Gastroesophageal sphincter (tissue), 4 donors: ENCODE measurements around the gene ECE2. TPM values are rescaled to one million over a fixed set of nuclear protein-coding genes. Genes with fewer than 3 reads are reported as not detected.
"Not testable (repeated sequence)": the region's sequence is repeated elsewhere in the genome, so short reads cannot be mapped to it uniquely, and the experiment has no call there.

Experiments used
- ATAC-seq: fragments of 150-250 bp; one replicate; pipeline ENCODE4 v1.9.1; 2016; ENCODE audit warnings: mild to moderate bottlenecking, moderate library complexity
- H3K27ac ChIP-seq, 4 donors: fragments of 200-600 bp; sonication (generic) in 3 of 4; 1 replicate in 3 of 4; 2 replicates in 1 of 4; pipeline ENCODE4 v1.5.1; 2016 to 2019
- H3K27me3 ChIP-seq: fragments of 200-600 bp; sonication (generic); one replicate; pipeline ENCODE4 v1.5.1; 2019
- H3K36me3 ChIP-seq, 2 donors: fragments of 200-600 bp; sonication (generic); one replicate each; pipeline ENCODE4 v1.5.1; 2019; ENCODE audit warnings: control low read depth in 1 of 2
- H3K4me1 ChIP-seq, 3 donors: fragments of 200-600 bp; sonication (generic); 1 replicate in 2 of 3; 2 replicates in 1 of 3; pipeline ENCODE4 v1.5.1; 2016 to 2019; ENCODE audit warnings: control low read depth in 2 of 3
- H3K4me3 ChIP-seq, 2 donors: fragments of 200-600 bp; sonication (generic); one replicate each; pipeline ENCODE4 v1.5.1; 2019; ENCODE audit warnings: mild to moderate bottlenecking in 1 of 2, moderate library complexity in 1 of 2
- H3K9me3 ChIP-seq, 3 donors: fragments of 200-600 bp; sonication (generic); one replicate each; pipeline ENCODE4 v1.5.1; 2017 to 2019; ENCODE audit warnings: control low read depth in 2 of 3
- EP300 ChIP-seq: sonication (generic); formaldehyde crosslinking; IDR thresholded peaks from one replicate; pipeline ENCODE4 v1.6.1; 2017; ENCODE audit warnings: antibody characterized with exemption, mild to moderate bottlenecking
- POLR2A ChIP-seq, 2 donors: fragments of 450-650 bp; IDR thresholded peaks; one replicate each; pipeline ENCODE4 v1.6.1; 2017; ENCODE audit warnings: antibody characterized with exemption in 2 of 2, mild to moderate bottlenecking in 2 of 2, moderate library complexity in 1 of 2
- POLR2AphosphoS5 ChIP-seq: sonication (generic); formaldehyde crosslinking; IDR thresholded peaks from one replicate; pipeline ENCODE4 v1.6.1; 2017; ENCODE audit warnings: antibody characterized with exemption
- WGBS, 2 donors: methylation state at CpG; one replicate each; pipeline ENCODE4 v1.1.5; 2018; ENCODE audit warnings: low coverage in 1 of 2; 5-methylcytosine and 5-hydroxymethylcytosine counted together
- total RNA-seq, 4 donors: library from RNA; depleted of rRNA; stranded (reverse); fragments of >200 nt; gene quantifications; one replicate each; pipeline ENCODE4 v1.1.0, GENCODE V29; 2016
- TF ChIP-seq, protein P1 (sequence below), 4 experiments: fragments of 200-600 bp in 2 of 4; fragments of 450-650 bp in 2 of 4; sonication (generic) in 1 of 4; IDR thresholded peaks; one replicate each; pipeline ENCODE4 v1.5.1; 2017 to 2019; ENCODE audit warnings: antibody characterized with exemption in 4 of 4, mild to moderate bottlenecking in 2 of 4, moderate library complexity in 2 of 4

Gene ECE2
- total RNA-seq, 4 donors from 2014 or later = 0.12 to 0.67 (median 0.52) TPM

DNA sequence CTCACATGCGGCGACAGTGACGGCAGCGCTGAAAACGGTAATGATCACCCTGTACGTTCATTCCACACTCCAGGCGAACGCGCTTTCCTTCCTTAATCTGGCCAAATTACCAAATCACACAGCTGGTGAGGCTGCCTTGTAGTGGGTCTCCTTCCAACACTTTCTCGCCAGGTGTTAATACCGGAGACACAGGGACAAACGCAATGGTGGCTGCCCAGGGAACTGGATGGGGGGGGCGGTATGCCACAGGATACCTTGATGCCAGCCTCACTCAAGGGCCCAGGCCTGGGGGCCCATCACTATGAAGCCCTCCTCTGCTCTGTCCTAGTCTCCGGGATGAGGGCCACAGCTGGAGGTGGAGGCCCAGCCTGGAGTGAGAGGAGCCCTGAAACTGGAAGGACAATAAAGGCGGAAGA, 13.1 kb upstream of the ECE2 start:
- no peaks in the 10 kb centered on the region for H3K9me3 ChIP-seq
- peaks cover 0 to 6% of the 10 kb centered on the region in 2 donors for H3K36me3 ChIP-seq
- H3K27ac ChIP-seq = no peak overlapping the region
- H3K27me3 ChIP-seq = peaks cover 96% of the 10 kb centered on the region
- H3K4me1 ChIP-seq = peaks cover 0 to 36% (median 21%) of the 10 kb centered on the region in 3 donors
- WGBS, 2 donors = 33% methylated on average over 3 of the region's 15 CpGs; no CpG with 5 or more reads in 1 of the 2 donors
- H3K4me3 ChIP-seq = no peak overlapping the region
- no peak for ATAC-seq
- TF ChIP-seq, protein P1, sequence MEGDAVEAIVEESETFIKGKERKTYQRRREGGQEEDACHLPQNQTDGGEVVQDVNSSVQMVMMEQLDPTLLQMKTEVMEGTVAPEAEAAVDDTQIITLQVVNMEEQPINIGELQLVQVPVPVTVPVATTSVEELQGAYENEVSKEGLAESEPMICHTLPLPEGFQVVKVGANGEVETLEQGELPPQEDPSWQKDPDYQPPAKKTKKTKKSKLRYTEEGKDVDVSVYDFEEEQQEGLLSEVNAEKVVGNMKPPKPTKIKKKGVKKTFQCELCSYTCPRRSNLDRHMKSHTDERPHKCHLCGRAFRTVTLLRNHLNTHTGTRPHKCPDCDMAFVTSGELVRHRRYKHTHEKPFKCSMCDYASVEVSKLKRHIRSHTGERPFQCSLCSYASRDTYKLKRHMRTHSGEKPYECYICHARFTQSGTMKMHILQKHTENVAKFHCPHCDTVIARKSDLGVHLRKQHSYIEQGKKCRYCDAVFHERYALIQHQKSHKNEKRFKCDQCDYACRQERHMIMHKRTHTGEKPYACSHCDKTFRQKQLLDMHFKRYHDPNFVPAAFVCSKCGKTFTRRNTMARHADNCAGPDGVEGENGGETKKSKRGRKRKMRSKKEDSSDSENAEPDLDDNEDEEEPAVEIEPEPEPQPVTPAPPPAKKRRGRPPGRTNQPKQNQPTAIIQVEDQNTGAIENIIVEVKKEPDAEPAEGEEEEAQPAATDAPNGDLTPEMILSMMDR (IDR thresholded peaks at IDR 0.05) = no peak
- TF ChIP-seq POLR2A (IDR thresholded peaks at IDR 0.05) (no peak), POLR2AphosphoS5 (no peak), EP300 (no peak)

DNA sequence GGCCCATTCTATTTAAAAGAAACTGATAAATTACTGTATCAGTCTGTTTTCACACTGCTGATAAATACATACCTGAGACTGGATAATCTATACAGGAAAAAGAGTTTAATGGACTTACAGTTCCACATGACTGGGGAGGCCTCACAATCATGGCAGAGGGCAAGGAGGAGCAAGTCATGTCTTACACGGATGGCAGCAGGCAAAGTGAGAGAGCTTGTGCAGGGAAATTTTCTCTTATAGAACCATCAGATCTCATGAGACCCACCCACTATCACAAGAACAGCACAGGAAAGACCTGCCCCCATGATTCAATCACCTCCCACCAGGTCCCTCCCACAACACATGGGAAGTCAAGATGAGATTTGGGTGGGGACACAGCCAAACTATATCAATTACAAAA, 8.6 kb upstream of the ECE2 start:
- ATAC-seq, H3K9me3 ChIP-seq, H3K36me3 ChIP-seq, H3K4me1 ChIP-seq, H3K27ac ChIP-seq, H3K4me3 ChIP-seq: not testable (repeated sequence)
- 56% methylated on average over 1 of the region's 1 CpG; no CpG with 5 or more reads in 1 of the 2 donors for WGBS, 2 donors
- H3K27me3 ChIP-seq = peaks cover 93% of the 10 kb centered on the region

DNA sequence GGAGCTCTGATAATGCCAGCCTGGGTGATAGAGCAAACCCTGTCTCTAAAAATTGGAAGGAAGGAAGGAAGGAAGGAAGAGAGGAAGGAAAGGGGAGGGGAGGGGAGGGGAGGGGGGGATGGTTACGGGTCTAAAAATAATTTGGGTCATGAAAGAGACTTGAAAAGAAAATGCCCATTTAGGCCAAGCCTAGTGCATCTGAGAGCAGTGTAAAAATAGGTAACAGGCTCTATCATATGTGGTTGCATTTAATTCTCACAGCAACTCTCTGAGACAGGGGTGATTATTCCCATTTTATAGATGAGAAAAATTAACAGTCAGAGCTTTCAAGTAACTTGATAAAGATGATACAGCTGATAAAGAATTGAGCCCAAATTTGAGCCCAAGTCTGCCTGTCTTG, 3.6 kb upstream of the ECE2 start:
- ATAC-seq = no peak
- Histone ChIP-seq H3K4me1 (peaks cover 0 to 8% (median 0%) of the 10 kb centered on the region in 3 donors), H3K9me3 (no peaks in the 10 kb centered on the region), H3K4me3 (no peak overlapping the region), H3K27me3 (peaks cover 96% of the 10 kb centered on the region), H3K27ac (no peak overlapping the region), H3K36me3 (no peaks in the 10 kb centered on the region)
- TF ChIP-seq, protein P1 (IDR thresholded peaks at IDR 0.05) = no peak
- TF ChIP-seq POLR2AphosphoS5 (no peak), EP300 (no peak), POLR2A (IDR thresholded peaks at IDR 0.05) (no peak)
- WGBS, 2 donors = 73% methylated on average over 1 of the region's 1 CpG; no CpG with 5 or more reads in 1 of the 2 donors

DNA sequence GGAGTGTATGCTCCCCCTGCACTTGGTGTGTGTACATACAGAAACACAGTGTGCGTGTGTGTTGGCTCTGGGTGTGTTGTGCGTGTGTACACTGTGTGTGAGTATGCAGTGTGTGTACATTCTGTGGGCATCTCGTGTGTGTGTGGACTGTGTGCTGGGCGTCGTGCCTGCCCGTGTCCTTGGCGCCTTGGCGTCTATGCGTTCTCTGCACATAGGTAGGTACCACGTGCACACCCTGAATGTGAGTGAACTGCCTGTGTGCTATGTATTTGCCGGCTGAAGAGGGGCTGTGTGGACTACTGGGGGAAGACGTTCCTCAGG, 481 bp upstream of the ECE2 start:
- 45 to 50% methylated on average over 3 to 5 of the region's 12 CpGs for WGBS, 2 donors
- Histone ChIP-seq H3K9me3 (no peaks in the 10 kb centered on the region), H3K4me3 (no peak overlapping the region), H3K36me3 (no peaks in the 10 kb centered on the region), H3K27ac (no peak overlapping the region), H3K4me1 (peaks cover 0 to 8% (median 0%) of the 10 kb centered on the region in 3 donors), H3K27me3 (peaks cover 75% of the 10 kb centered on the region)
- TF ChIP-seq POLR2A (IDR thresholded peaks at IDR 0.05) (no peak), POLR2AphosphoS5 (no peak), EP300 (no peak)
- TF ChIP-seq, protein P1 (IDR thresholded peaks at IDR 0.05) = no peak
- no peak for ATAC-seq

DNA sequence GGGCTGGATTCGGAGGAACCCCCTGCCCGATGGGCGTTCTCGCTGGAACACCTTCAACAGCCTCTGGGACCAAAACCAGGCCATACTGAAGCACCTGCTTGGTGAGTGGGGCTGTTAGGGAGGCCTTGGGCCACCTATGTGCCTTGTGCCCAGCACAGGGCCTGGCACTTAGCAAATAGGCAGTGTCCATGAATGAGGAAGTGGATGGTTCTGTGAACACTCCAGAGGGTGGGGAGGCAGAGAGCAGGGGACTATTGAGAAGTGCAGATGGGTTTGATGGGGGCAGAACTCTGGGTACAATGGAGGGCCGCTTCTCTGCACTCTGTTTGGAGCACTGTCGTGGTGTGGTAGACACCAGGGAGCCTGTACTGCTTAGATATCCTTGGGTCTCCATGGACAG, 1.5 kb downstream of the ECE2 start:
- Histone ChIP-seq H3K4me3 (no peak overlapping the region), H3K4me1 (peaks cover 0 to 8% (median 0%) of the 10 kb centered on the region in 3 donors), H3K27ac (no peak overlapping the region), H3K27me3 (peaks cover 58% of the 10 kb centered on the region), H3K36me3 (no peaks in the 10 kb centered on the region), H3K9me3 (no peaks in the 10 kb centered on the region)
- WGBS, 2 donors = 100% methylated on average over 2 of the region's 6 CpGs; no CpG with 5 or more reads in 1 of the 2 donors
- TF ChIP-seq POLR2A (IDR thresholded peaks at IDR 0.05) = no peak
- no peak for TF ChIP-seq EP300
- no peak for TF ChIP-seq POLR2AphosphoS5
- TF ChIP-seq, protein P1 (IDR thresholded peaks at IDR 0.05) = no peak
- no peak for ATAC-seq
